GM06990 (cell line): ENCODE measurements around the gene ADAMTS17.
"Not testable (repeated sequence)": the region's sequence is repeated elsewhere in the genome, so short reads cannot be mapped to it uniquely, and the experiment has no call there.

Source experiments
- DNase-seq: peaks from one replicate; pipeline ENCODE4 v3.0.0-alpha.2; 2011; ENCODE audit not compliant: insufficient read length; ENCODE audit errors: extremely low read depth
- H3K27me3 ChIP-seq: replicated peaks from 2 replicates; pipeline ENCODE4 v1.6.0; 2011; ENCODE audit warnings: low read length; ENCODE audit not compliant: control insufficient read depth, insufficient read depth
- H3K36me3 ChIP-seq: 2 replicates; pipeline ENCODE4 v1.5.1; 2011; ENCODE audit warnings: low read length; ENCODE audit not compliant: control insufficient read depth, insufficient read depth
- H3K4me3 ChIP-seq: replicated peaks from 2 replicates; pipeline ENCODE4 v1.5.1; 2011; ENCODE audit warnings: low read depth, mild to moderate bottlenecking, control low read depth, low read length
- TF ChIP-seq, protein P1 (sequence below): IDR thresholded peaks from 2 replicates; pipeline ENCODE4 v1.5.1; 2011; ENCODE audit warnings: low read length, control low read depth, mild to moderate bottlenecking, inconsistent platforms; ENCODE audit not compliant: insufficient read depth, poor library complexity, severe bottlenecking

Gene ADAMTS17

DNA sequence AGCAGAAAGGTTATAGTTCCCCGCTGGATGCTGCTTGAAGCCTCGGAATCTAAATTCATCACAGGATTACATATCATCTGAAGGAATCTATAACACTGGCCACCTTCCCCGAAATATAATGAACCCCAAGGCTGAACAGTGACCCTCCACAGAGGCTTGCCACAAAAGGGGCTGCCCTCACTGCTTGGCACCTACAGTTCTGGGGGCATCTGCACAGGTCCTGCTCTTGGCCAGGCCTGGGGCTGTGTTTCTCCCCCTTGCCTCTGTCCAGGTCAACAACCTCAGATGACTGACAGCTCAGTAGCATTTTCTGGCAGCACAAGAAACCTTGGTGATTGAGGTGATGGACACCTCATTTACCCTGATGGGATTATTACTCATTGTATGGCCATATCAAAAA lies 1.5 kb upstream of the ADAMTS17 start:
- Histone ChIP-seq H3K36me3 (no peaks in the 10 kb centered on the region), H3K4me3 (no peak overlapping the region), H3K27me3 (no peaks in the 10 kb centered on the region; the same call in none of the 2 replicates)
- no peak for DNase-seq
- TF ChIP-seq, protein P1, sequence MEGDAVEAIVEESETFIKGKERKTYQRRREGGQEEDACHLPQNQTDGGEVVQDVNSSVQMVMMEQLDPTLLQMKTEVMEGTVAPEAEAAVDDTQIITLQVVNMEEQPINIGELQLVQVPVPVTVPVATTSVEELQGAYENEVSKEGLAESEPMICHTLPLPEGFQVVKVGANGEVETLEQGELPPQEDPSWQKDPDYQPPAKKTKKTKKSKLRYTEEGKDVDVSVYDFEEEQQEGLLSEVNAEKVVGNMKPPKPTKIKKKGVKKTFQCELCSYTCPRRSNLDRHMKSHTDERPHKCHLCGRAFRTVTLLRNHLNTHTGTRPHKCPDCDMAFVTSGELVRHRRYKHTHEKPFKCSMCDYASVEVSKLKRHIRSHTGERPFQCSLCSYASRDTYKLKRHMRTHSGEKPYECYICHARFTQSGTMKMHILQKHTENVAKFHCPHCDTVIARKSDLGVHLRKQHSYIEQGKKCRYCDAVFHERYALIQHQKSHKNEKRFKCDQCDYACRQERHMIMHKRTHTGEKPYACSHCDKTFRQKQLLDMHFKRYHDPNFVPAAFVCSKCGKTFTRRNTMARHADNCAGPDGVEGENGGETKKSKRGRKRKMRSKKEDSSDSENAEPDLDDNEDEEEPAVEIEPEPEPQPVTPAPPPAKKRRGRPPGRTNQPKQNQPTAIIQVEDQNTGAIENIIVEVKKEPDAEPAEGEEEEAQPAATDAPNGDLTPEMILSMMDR: no peak

DNA sequence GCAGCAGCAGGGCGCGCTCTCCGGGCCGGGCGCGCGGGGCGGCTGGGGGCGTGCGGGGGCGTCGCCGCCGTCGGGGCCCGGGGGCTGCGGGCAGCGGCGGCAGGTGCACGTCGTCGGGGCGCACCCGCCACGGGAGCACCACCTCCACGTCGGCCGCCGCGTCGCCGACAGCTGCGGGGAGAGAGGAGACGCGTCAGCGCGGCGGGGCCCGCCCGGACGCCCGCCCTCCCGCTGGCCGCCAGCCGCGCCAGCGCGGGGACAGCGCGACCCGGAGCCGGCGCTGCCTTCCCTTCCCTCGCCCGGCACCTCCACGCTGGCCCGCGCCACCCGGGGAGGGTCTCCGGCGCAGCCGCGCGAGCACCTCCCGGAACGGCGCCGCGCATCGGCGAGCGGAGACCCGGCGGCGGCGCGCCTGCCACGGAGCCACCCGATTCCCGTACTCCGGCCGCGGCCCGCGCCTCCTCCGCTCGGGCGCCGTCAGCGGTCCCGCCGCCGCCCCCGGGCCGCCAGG lies 481 bp downstream of the ADAMTS17 start:
- DNase-seq: no peak
- Histone ChIP-seq H3K36me3 (no peaks in the 10 kb centered on the region), H3K4me3 (no peak overlapping the region; the same call in 1 of the 2 replicates), H3K27me3 (no peaks in the 10 kb centered on the region; the same call in none of the 2 replicates)
- TF ChIP-seq, protein P1: no peak

DNA sequence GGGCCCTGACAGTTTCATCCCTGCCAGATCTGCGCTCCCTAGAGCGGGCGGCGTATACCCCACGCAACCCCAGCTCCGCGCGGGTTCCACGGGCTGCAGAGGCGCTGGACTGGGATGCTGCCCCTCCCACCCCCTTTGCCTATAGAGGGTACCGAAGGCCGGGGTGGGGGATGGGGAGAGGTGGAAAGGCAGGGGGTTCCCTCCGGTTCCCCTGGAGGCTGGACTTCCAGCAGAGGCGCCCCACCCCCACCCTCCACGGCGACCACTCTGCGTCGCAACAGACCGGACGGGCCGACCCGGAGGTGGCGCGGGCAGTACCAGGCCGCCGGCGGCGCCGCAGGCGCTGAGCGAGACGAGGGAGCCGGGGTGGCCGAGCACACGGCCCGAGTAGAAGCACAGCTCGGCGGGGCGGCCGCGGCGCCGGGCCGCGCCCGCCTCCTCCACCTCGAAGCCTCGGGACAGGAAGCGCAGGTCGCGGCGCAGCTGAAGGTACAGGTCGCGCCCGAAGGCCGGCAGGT lies 995 bp downstream of the ADAMTS17 start:
- no peaks in the 10 kb centered on the region; the same call in none of the 2 replicates for H3K27me3 ChIP-seq
- no peak overlapping the region for H3K4me3 ChIP-seq
- DNase-seq: no peak
- no peaks in the 10 kb centered on the region for H3K36me3 ChIP-seq
- TF ChIP-seq, protein P1: no peak

DNA sequence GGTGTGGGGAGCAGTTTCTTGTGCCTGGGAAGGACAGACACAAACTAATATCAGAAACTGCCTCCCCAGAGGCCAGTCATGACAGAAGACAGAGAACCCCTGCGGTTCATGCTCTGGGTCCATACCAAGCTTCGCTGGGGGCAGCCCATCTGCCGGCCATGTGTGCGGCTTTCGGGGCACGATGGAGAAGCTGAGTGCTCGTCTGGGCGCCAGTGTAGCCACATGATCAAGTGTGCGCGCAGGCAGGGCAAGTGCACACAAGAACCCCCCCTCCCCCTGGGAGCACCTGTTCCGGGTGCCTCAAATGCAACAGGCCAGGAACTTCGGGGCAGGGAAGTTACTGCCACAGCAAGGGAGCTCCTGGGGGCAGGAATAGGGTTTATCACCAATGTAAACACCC lies 1.8 kb downstream of the ADAMTS17 start:
- TF ChIP-seq, protein P1: no peak
- Histone ChIP-seq H3K36me3 (no peaks in the 10 kb centered on the region), H3K4me3 (no peak overlapping the region), H3K27me3 (no peaks in the 10 kb centered on the region; the same call in none of the 2 replicates)
- no peak for DNase-seq

DNA sequence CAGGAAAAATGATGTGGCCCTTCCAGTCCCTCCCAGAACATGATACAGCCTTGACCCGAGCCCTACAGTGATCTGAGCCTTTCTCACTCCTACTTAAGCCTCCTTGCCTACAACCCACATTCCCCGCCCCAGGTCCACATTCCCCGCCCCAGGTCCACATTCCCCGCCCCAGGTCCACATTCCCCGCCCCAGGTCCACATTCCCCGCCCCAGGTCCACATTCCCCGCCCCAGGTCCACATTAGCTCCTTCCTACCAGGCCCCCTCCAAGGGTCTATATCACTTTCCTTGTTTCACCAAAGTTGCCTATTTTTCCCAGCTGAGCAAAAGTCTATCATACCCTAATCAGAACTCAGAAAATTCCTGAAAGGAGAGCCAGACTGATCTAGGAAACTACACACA lies 2.3 kb downstream of the ADAMTS17 start:
- not testable (repeated sequence) for H3K36me3 ChIP-seq, H3K4me3 ChIP-seq, H3K27me3 ChIP-seq, DNase-seq

DNA sequence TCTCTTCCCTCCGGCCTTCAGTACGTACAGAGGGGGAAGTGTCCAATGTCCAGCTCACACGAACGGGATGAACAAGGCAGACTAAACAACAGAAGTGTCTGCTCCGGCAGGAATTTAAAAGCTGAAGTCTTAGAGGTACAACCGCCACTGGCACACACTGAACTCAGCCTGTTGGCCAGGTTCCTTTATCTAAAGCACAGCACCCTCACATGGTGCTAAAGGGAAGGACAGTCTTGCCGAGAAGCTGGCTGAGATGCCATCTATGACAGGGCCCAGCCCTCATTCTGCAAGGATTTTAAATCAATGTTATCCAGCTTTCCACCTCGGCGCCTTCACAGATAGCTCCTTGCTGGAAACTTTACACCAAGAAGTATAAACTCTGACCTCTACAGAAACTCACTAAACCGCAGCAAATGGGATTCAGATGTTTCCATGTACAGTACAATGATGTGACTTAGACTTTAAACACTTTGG lies 2.8 kb downstream of the ADAMTS17 start:
- Histone ChIP-seq H3K4me3 (no peak overlapping the region), H3K27me3 (no peaks in the 10 kb centered on the region; the same call in none of the 2 replicates), H3K36me3 (no peaks in the 10 kb centered on the region)
- DNase-seq: no peak
- TF ChIP-seq, protein P1: peak; percentile 57
